ENCODE measurements around the gene AUNIP. TPM values are rescaled to one million over a fixed set of nuclear protein-coding genes. Genes with fewer than 3 reads are reported as not detected.

AUNIP gene
- total and polyA plus RNA-seq, 2 donors (not counting 3 experiments of a cell fraction or from before 2014, with no cell fraction given) = 1.8 to 4.5 TPM

DNA sequence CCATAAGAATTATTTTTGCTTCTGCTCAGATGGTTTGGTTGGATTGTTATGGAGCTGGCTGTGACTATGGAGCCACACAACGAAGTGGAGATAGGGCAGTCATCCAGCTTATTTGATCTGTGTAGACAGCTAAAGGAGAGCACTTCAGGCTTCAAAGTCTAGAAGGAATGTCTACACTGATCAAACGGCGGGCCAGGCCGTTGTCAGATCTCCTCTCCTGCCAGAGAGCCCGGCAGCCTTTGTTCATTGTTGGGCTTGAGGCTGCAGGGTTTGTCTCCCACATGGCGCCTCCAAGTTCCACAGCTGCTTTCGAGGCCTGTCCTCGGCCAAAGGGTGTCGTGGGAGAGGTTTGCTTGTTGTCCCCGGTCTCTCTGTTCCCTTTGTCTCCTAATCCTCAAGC lies 49.8 kb upstream of the AUNIP start:
- TF ChIP-seq, protein P1, sequence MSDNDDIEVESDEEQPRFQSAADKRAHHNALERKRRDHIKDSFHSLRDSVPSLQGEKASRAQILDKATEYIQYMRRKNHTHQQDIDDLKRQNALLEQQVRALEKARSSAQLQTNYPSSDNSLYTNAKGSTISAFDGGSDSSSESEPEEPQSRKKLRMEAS (IDR thresholded peaks at IDR 0.05; ENCODE audit: insufficient read depth, insufficient read length) = no peak
- TF ChIP-seq POLR2A (IDR thresholded peaks at IDR 0.05; ENCODE audit: low read depth, low read length) (no peak), POLR2AphosphoS5 (IDR thresholded peaks at IDR 0.05; ENCODE audit: insufficient read depth, low read depth, low read length) (no peak), FOS (IDR thresholded peaks at IDR 0.05; ENCODE audit: borderline replicate concordance, insufficient read depth, low read length) (no peak), GATA2 (IDR thresholded peaks at IDR 0.05; ENCODE audit: insufficient read depth, insufficient read length, low read depth, low read length) (no peak), JUN (IDR thresholded peaks at IDR 0.05; ENCODE audit: borderline replicate concordance, insufficient read depth, insufficient read length, low read depth) (no peak), MYC (IDR thresholded peaks at IDR 0.05; ENCODE audit: low read depth, low read length) (no peak), EZH2 (IDR thresholded peaks at IDR 0.05; ENCODE audit: borderline replicate concordance, low read depth, low read length, severe bottlenecking) (no peak)
- TF ChIP-seq, protein P2, sequence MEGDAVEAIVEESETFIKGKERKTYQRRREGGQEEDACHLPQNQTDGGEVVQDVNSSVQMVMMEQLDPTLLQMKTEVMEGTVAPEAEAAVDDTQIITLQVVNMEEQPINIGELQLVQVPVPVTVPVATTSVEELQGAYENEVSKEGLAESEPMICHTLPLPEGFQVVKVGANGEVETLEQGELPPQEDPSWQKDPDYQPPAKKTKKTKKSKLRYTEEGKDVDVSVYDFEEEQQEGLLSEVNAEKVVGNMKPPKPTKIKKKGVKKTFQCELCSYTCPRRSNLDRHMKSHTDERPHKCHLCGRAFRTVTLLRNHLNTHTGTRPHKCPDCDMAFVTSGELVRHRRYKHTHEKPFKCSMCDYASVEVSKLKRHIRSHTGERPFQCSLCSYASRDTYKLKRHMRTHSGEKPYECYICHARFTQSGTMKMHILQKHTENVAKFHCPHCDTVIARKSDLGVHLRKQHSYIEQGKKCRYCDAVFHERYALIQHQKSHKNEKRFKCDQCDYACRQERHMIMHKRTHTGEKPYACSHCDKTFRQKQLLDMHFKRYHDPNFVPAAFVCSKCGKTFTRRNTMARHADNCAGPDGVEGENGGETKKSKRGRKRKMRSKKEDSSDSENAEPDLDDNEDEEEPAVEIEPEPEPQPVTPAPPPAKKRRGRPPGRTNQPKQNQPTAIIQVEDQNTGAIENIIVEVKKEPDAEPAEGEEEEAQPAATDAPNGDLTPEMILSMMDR (IDR thresholded peaks at IDR 0.05; ENCODE audit: extremely low read depth in 1 of 2, insufficient read depth in 1 of 2, low read depth in 1 of 2, low read length in 2 of 2) = no peak
- dilution Hi-C loops (cut with MboI; ENCODE audit: extremely low pct_ligation_motif_present, low sequenced_read_pairs) (no loop called here), intact Hi-C loops (cut with micrococcal nuclease) (loop anchor here (10.0 kb wide), 1 partner anchor 246 kb away; the partner anchor contains the start of gene FAM110D)
- no peaks in the 10 kb centered on the region for H3K9me1 ChIP-seq (replicated peaks; ENCODE audit: control insufficient read depth, extremely low read depth, insufficient read depth, low read length)
- H3K9me3 ChIP-seq (replicated peaks; ENCODE audit: control insufficient read depth, insufficient read depth, low read length) = no peaks in the 10 kb centered on the region
- no peak overlapping the region for H2AFZ ChIP-seq (ENCODE audit: low read depth, low read length)
- peaks cover 12% of the 10 kb centered on the region for H3K79me2 ChIP-seq (ENCODE audit: control insufficient read depth, insufficient read depth, low read length)
- H4K20me1 ChIP-seq (replicated peaks; ENCODE audit: control insufficient read depth, extremely low read depth, insufficient read depth, low read length) = no peaks in the 10 kb centered on the region
- no peak overlapping the region for H3K4me2 ChIP-seq (ENCODE audit: insufficient read depth, low read length)
- no peak overlapping the region for H3K9ac ChIP-seq (replicated peaks; ENCODE audit: extremely low read depth, insufficient read depth, low read length)
- no peak for DNase-seq (ENCODE audit: low read depth, low spot score)
- no TSS peak for BruUV-seq (replicated peaks)
- no peak overlapping the region for H3K27ac ChIP-seq (ENCODE audit: insufficient read depth, low read depth, low read length)
- H3K36me3 ChIP-seq (ENCODE audit: control insufficient read depth in 2 of 2, extremely low read depth in 1 of 2, insufficient read depth in 2 of 2, low read length in 2 of 2) = no peaks in the 10 kb centered on the region
- POLR2A ChIA-PET = interaction anchor here (0.6 kb wide), 1 partner anchor 230 kb away, joined by 6 read pairs; no protein-coding TSS in a partner anchor
- no peak overlapping the region for H3K4me3 ChIP-seq (replicated peaks in 1 of 3; ENCODE audit: insufficient read depth in 1 of 3, low read depth in 1 of 3, low read length in 3 of 3)
- no peak for FAIRE-seq
- peaks cover 3 to 4% of the 10 kb centered on the region in 2 experiments for H3K27me3 ChIP-seq (ENCODE audit: control insufficient read depth in 2 of 2, insufficient read depth in 2 of 2, low read length in 2 of 2)
- CTCF ChIA-PET = interaction anchor here (1.1 to 1.3 kb wide), 3 partner anchors 13 to 88 kb away, joined by 3 to 8 read pairs (median 6); partner anchors contain the start of gene PAFAH2
- peaks cover 7% of the 10 kb centered on the region for H3K4me1 ChIP-seq (ENCODE audit: control insufficient read depth, extremely low read depth, insufficient read depth, low read length)
